ENCODE measurements around the gene FOXO6. TPM values are rescaled to one million over a fixed set of nuclear protein-coding genes. Genes with fewer than 3 reads are reported as not detected.

The FOXO6 gene
- total RNA-seq, 1 donor from 2014 or later, result not detected

DNA sequence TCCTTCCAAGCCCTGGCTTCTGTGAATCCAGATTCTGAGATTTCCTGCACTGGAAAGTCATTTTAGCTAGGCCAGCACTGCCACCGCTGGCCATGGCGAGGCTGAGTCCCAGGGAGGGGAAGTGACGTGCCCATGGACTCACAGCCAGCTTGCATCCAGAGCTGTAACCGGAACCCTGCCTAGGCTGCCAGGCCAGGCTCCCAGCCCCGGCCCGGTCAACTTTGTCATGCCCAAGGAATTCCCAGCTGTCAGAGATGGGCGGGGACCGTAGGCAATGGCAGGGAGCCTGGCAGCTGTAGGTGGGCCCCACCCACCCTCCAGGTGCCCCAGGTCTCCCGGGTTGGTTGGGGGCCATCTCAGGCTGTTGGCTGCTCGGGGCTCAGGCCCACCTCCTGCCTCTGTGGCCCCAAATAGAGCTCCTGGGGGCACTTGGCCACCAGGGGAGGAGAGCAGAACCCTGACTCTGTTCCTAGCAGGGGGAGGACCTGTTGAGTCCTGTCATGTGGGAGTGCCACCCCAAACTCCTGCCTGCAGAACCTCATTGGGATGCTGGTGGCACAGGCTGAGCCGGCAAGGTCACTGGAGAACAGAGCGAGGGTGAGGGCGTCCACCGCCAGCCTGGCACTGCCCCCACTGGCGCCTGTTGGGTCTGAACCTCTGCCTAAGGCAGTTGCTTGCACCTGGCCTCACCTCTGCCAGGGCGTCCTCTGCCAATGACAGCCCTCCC, 57.8 kb downstream of the FOXO6 start:
- Mint-ChIP-seq H3K9me3 (no peaks in the 10 kb centered on the region), H3K4me3 (no peak overlapping the region), H3K4me1 (ENCODE audit: low read depth) (no peaks in the 10 kb centered on the region), H3K27ac (no peak overlapping the region), H3K27me3 (ENCODE audit: insufficient read depth) (peaks cover 1% of the 10 kb centered on the region), H3K36me3 (ENCODE audit: low read depth) (no peaks in the 10 kb centered on the region)
- intact Hi-C loops (cut with micrococcal nuclease), result no loop called here
- DNase-seq (ENCODE audit: low spot score), result no peak

DNA sequence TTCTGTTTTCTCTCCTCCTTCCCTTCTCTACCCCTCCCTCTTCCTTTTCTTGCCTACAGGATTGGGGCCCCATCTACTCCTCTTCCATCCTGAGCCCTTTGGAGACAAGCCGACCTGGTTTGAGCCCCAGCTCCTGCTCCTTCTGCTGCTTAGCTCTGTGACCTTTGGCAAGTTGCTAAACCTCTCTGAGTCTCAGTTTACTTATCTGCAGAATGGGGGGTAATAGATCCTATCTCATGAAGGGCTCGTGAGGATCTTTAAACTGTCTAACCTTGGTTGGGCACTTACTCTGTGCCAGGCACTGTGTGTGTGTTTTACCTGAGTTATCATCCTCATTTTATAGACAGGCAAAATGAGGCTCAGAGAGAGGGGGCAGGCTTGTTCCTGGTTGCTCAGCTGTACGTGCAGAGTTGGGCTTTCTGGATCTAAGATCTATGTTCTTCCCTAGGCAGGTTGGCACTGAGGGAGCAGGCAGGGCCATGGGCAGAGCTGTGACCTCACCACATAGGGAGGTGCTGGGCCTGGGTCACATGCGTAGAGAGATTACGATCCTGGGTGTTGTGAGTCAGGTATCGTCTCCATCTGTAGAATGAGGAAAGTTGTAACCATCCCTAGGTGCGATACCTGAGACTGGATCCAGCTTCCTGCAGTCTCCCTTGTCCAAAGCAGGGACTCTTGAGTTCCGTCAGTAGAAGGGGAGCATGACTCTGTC, 58.5 kb downstream of the FOXO6 start:
- H3K4me1 Mint-ChIP-seq (ENCODE audit: low read depth), result no peaks in the 10 kb centered on the region
- no peak for DNase-seq (ENCODE audit: low spot score)
- peaks cover 1% of the 10 kb centered on the region for H3K27me3 Mint-ChIP-seq (ENCODE audit: insufficient read depth)
- intact Hi-C loops (cut with micrococcal nuclease), result no loop called here
- no peaks in the 10 kb centered on the region for H3K36me3 Mint-ChIP-seq (ENCODE audit: low read depth)
- no peak overlapping the region for H3K27ac Mint-ChIP-seq
- H3K9me3 Mint-ChIP-seq, result no peaks in the 10 kb centered on the region
- no peak overlapping the region for H3K4me3 Mint-ChIP-seq

DNA sequence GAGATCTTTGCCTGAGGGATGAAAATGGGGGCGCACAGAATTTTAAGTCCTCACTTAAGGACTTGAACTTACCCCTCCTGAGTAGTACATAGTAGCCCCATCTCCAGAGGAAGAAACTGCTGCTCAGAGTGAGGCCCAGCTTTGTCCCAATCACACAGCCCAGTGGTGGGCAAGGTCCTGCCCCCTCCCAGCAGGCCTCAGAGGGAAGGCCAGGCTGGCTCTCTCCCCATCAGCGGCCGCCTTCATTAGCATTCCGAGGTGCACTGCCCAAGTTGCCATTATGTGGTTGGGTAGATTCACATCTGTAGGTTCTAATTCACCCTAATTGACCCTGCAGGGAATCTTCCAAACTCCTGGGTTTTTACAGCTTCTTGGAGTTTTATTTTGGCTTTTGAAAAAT, 59.1 kb downstream of the FOXO6 start:
- intact Hi-C loops (cut with micrococcal nuclease), result no loop called here
- H3K9me3 Mint-ChIP-seq, result no peaks in the 10 kb centered on the region
- no peak overlapping the region for H3K27ac Mint-ChIP-seq
- no peaks in the 10 kb centered on the region for H3K36me3 Mint-ChIP-seq (ENCODE audit: low read depth)
- DNase-seq (ENCODE audit: low spot score), result no peak
- H3K27me3 Mint-ChIP-seq (ENCODE audit: insufficient read depth), result peaks cover 1% of the 10 kb centered on the region
- no peaks in the 10 kb centered on the region for H3K4me1 Mint-ChIP-seq (ENCODE audit: low read depth)
- no peak overlapping the region for H3K4me3 Mint-ChIP-seq

GRCh38 chr1:41420860-41421259, 59.6 kb downstream of the FOXO6 start:
- no peaks in the 10 kb centered on the region for H3K4me1 Mint-ChIP-seq (ENCODE audit: low read depth)

DNA sequence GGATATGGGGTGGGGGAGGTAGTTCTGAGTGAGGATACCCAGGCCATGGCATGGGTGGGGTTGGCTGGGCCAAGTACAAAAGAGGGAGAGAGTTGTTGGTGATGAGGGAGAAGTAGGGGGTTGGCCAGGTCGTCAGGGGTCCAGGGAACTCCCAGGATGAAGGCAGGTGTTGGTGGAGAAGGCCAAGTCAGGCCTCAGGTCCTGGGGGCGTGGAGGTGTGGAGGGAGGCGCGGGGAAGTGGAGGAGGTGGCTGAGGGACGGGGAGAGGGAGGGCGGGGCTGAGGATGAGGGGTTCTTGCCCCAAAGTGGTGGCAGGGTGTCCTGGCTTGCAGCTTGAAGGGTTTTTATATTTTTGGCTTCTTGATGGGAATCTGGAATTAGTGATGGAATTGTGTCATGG, 61.1 kb downstream of the FOXO6 start:
- no peak for DNase-seq (ENCODE audit: low spot score)
- peaks cover 1% of the 10 kb centered on the region for H3K27me3 Mint-ChIP-seq (ENCODE audit: insufficient read depth)
- no peak overlapping the region for H3K27ac Mint-ChIP-seq
- intact Hi-C loops (cut with micrococcal nuclease), result no loop called here
- H3K4me3 Mint-ChIP-seq, result no peak overlapping the region
- no peaks in the 10 kb centered on the region for H3K9me3 Mint-ChIP-seq
- H3K4me1 Mint-ChIP-seq (ENCODE audit: low read depth), result no peaks in the 10 kb centered on the region
- H3K36me3 Mint-ChIP-seq (ENCODE audit: low read depth), result no peaks in the 10 kb centered on the region

More at GRCh38 chr1:41420860-41421259, 59.6 kb downstream of the FOXO6 start:
- DNase-seq (ENCODE audit: low spot score), result no peak
- intact Hi-C loops (cut with micrococcal nuclease), result no loop called here
- no peak overlapping the region for H3K27ac Mint-ChIP-seq
- no peak overlapping the region for H3K4me3 Mint-ChIP-seq
- H3K27me3 Mint-ChIP-seq (ENCODE audit: insufficient read depth), result peaks cover 1% of the 10 kb centered on the region
- no peaks in the 10 kb centered on the region for H3K36me3 Mint-ChIP-seq (ENCODE audit: low read depth)
- H3K9me3 Mint-ChIP-seq, result no peaks in the 10 kb centered on the region

DNA sequence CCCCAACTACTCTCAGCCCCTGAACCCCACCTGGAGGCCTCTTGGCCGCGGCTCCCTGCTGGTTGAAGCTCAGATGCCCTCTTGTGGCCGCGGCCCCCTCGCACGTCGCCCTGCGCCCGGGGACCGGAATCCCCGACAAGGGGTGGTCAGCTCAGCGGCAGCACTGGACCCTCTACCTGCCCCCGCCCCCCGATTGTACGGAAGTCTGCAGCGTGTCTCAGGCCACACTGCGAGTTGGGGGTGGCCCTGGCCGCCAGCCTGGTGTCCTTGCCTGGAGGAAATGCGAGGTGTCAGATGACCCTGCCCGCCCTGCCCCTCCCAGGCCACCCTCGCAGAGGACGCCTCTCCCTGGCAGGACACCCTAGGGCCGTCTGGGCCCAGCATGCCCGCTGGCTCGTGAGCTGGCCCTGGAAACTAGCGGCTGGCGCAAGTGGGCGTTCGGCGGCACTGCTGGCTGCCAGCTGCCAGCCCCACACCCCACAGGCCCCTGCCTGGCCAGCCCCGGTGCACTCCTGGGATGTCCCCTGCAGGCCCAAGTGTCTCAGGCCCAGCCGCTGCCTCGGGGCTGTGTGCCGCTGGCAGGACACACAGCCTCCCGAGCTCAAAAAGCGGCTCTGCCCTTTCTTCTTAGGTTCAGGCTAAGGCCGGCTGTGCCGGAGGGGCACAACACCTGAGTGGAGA, 62.4 kb downstream of the FOXO6 start:
- H3K27me3 Mint-ChIP-seq (ENCODE audit: insufficient read depth), result no peaks in the 10 kb centered on the region
- no peaks in the 10 kb centered on the region for H3K36me3 Mint-ChIP-seq (ENCODE audit: low read depth)
- H3K4me1 Mint-ChIP-seq (ENCODE audit: low read depth), result no peaks in the 10 kb centered on the region
- intact Hi-C loops (cut with micrococcal nuclease), result no loop called here
- H3K9me3 Mint-ChIP-seq, result no peaks in the 10 kb centered on the region
- H3K4me3 Mint-ChIP-seq, result no peak overlapping the region
- H3K27ac Mint-ChIP-seq, result no peak overlapping the region
- no peak for DNase-seq (ENCODE audit: low spot score)

- Mint-ChIP-seq H3K9me3 (no peaks in the 10 kb centered on the region), H3K36me3 (ENCODE audit: low read depth) (no peaks in the 10 kb centered on the region), H3K27me3 (ENCODE audit: insufficient read depth) (no peaks in the 10 kb centered on the region), H3K27ac (no peak overlapping the region), H3K4me1 (ENCODE audit: low read depth) (no peaks in the 10 kb centered on the region), H3K4me3 (no peak overlapping the region)
- DNase-seq (ENCODE audit: low spot score), result no peak
- intact Hi-C loops (cut with micrococcal nuclease), result no loop called here
Measured at GRCh38 chr1:41424581-41425118, 63.4 kb downstream of the FOXO6 start.

DNA sequence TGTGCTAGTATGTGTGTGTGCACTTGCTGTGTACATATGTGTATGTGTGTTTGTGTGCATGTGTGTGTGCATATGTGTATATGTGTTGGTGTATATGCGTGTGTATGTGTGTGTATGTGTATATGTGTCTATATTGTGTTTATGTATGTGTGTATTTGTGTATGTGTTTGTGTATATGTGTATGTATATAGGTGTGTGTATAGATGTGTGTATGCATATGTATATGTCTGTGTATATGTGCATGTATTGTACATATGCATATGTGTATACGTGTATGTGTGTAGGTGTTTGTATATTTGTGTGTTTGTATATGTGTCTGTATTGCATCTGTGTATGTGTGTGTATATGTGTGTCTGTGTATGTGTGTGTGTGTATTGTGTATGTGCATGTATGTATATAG, 64.1 kb downstream of the FOXO6 start:
- no peak overlapping the region for H3K4me3 Mint-ChIP-seq
- intact Hi-C loops (cut with micrococcal nuclease), result no loop called here
- H3K4me1 Mint-ChIP-seq (ENCODE audit: low read depth), result no peaks in the 10 kb centered on the region
- H3K36me3 Mint-ChIP-seq (ENCODE audit: low read depth), result no peaks in the 10 kb centered on the region
- no peak overlapping the region for H3K27ac Mint-ChIP-seq
- H3K9me3 Mint-ChIP-seq, result no peaks in the 10 kb centered on the region
- no peak for DNase-seq (ENCODE audit: low spot score)
- H3K27me3 Mint-ChIP-seq (ENCODE audit: insufficient read depth), result no peaks in the 10 kb centered on the region

DNA sequence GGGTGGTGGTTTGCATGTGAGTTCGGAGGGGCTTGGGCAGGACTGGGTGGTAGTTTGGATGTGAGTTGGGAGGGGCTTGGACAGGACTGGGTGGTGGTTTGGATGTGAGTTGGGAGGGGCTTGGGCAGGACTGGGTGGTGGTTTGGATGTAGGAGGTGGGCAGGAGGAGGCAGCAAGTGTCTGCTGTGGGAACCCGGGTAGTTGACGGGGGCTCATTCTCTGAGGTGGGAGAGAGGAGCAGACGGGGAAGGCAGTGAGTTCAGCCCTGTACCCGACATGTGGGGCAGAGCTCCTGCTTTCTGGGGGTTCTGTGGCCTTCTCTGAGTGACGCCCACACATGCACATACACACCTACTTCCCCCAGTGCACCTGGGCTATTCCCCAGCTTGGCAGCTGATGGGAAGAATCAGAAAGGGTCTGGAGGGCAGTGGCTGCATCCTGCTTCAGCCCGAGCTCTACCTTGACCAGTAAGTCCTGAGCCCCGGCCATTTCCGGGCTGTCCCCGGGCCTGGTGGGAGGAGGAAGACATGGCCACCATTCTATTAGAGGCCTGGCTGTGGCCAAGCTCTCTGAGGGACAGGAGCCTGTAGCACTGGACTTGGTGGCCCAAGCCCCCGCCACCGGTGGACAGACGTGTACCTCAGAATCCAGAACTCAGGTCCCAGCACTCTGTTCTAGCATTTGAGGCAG, 65.1 kb downstream of the FOXO6 start:
- Mint-ChIP-seq H3K27me3 (ENCODE audit: insufficient read depth) (no peaks in the 10 kb centered on the region), H3K4me1 (ENCODE audit: low read depth) (no peaks in the 10 kb centered on the region), H3K9me3 (no peaks in the 10 kb centered on the region), H3K4me3 (no peak overlapping the region), H3K36me3 (ENCODE audit: low read depth) (no peaks in the 10 kb centered on the region), H3K27ac (no peak overlapping the region)
- no peak for DNase-seq (ENCODE audit: low spot score)
- intact Hi-C loops (cut with micrococcal nuclease), result no loop called here

GRCh38 chr1:41427122-41427913, 66.1 kb downstream of the FOXO6 start:
- no peak overlapping the region for H3K27ac Mint-ChIP-seq
- no peak for DNase-seq (ENCODE audit: low spot score)
- H3K4me1 Mint-ChIP-seq (ENCODE audit: low read depth), result no peaks in the 10 kb centered on the region
- no peaks in the 10 kb centered on the region for H3K36me3 Mint-ChIP-seq (ENCODE audit: low read depth)
- H3K9me3 Mint-ChIP-seq, result no peaks in the 10 kb centered on the region
- no peaks in the 10 kb centered on the region for H3K27me3 Mint-ChIP-seq (ENCODE audit: insufficient read depth)
- H3K4me3 Mint-ChIP-seq, result no peak overlapping the region
- intact Hi-C loops (cut with micrococcal nuclease), result no loop called here

DNA sequence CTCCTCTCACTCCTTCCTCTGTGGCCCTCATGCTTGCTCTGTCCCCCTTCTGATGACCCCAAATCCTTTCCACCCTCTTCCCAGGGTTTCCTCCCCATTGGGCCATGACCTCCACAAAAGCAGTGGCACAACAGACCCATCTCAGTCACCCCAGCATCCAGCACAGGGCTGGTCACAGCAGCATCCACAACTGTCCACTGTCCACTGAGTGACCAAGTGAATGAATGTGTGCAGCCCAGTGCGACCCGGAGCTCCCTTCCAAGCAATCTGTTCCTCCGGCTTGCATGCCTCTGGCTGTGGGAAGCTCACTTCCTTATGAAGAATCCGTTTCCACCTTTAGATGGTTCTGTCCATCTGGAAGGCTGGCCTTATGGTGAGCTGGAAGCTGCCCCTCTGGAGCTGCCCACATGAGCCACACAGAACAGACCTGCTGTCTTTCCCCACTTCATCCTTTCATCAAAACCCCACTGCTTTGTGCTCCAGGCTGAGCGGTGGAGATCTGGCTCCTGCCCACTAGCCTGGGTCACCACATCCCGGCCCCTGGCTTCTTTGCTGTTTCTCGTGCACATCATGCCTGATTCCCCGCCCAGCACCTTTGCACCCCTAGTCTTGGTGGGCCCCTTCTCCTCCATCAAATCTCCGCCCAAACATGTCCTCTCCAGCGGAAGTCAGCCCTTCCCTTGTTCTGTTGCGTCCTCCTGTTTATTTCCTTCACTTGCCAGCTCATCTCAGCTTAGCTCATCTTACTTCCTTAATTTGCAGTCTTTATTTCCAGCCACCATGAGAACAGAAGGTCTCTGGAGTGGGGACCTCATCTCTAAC, 66.9 kb downstream of the FOXO6 start:
- Mint-ChIP-seq H3K4me1 (ENCODE audit: low read depth) (no peaks in the 10 kb centered on the region), H3K27ac (no peak overlapping the region), H3K36me3 (ENCODE audit: low read depth) (no peaks in the 10 kb centered on the region), H3K27me3 (ENCODE audit: insufficient read depth) (peaks cover 3% of the 10 kb centered on the region), H3K9me3 (no peaks in the 10 kb centered on the region), H3K4me3 (no peak overlapping the region)
- intact Hi-C loops (cut with micrococcal nuclease), result no loop called here
- no peak for DNase-seq (ENCODE audit: low spot score)

Data from activated T-helper 1 cell treated with anti-CD3 and anti-CD28 coated beads, Interleukin-12 subunit alpha, Interleukin-12 subunit beta, Interleukin-2, Interleukin-4 antibody, amounts not matched to agents 30 ng/mL and 10 ng/mL and 1 ng/mL, durations not matched to agents 14 hours and 24 hours and 36 hours (primary cell).